T-helper 1 cell (primary cell): ENCODE data around the gene TBC1D3B.
"Not testable (repeated sequence)": the region's sequence is repeated elsewhere in the genome, so short reads cannot be mapped to it uniquely, and the experiment has no call there.

Experiments used
- DNase-seq, 5 donors: peaks; one replicate each; pipeline ENCODE4 v3.0.0-alpha.2; 2012 to 2020
- total RNA-seq, 4 donors: gene quantifications; one replicate each; lab custom pipeline; 2026; lab: John Stamatoyannopoulos, UW

Gene TBC1D3B
- 0 to 0.15 (median 0) reads per million in 4 donors for total RNA-seq

DNA sequence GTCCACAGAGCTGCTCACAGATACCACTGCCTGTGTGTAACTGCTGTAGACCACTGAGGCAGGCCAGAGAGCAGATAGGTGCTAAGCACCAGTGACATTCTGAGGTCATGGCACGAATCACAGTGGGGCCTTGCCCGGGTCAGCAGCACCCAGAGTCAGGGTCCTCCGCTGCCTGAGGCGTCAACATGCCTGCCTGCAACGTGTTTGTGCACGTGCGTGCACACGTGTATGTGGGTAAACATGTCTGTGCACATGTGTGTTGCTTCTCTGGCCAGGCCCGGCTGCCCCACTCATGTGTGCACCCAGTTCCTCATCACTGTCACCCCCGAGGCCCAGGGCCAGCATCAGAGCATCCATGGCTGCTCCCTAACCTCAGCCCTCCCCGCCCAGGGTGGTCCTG lies at the start of gene TBC1D3B:
Gene TBC1D3B, minus strand, starts transcription at position 101 of the 400 bp plus-strand sequence. CDS start 1,586 bp downstream, outside the sequence.
- not testable (repeated sequence) for DNase-seq

DNA sequence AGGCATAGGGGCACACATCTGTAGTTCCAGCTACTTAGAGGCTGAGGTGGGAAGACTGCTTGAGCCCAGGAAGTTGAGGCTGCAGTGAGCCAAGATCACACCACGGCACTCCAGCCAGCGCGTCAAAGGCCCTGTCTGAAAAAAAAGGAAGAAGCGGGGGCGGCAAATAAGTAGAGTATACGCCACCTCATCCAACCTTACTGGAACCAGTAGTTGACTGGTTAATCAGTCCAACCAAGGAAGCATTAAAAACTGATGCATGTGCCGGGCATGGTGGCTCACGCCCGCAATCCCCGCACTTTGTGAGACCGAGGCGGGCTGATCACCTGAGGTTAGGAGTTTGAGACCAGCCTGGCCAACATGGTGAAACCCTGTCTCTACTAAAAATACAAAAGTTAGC lies 46.5 kb upstream of the TBC1D3B start:
- not testable (repeated sequence) for DNase-seq

DNA sequence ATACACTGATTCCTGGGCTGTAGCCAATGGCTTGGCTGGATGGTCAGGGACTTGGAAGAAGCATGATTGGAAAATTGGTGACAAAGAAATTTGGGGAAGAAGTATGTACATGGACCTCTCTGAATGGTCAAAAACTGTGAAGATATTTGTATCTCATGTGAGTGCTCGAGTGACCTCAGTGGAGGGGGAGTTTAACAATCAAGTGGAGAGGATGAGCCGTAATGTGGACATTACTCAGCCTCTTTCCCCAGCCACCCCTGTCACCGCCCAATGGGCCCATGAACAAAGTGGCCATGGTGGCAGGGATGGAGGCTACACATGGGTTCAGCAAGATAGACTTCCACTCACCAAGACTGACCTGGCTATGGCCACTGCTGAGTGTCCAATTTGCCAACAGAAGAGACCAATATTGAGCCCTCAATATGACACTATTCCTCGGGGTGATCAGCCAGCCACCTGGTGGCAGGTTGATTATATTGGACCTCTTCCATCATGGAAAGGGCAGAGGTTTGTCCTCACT lies 45.2 kb upstream of the TBC1D3B start:
- DNase-seq: not testable (repeated sequence)

DNA sequence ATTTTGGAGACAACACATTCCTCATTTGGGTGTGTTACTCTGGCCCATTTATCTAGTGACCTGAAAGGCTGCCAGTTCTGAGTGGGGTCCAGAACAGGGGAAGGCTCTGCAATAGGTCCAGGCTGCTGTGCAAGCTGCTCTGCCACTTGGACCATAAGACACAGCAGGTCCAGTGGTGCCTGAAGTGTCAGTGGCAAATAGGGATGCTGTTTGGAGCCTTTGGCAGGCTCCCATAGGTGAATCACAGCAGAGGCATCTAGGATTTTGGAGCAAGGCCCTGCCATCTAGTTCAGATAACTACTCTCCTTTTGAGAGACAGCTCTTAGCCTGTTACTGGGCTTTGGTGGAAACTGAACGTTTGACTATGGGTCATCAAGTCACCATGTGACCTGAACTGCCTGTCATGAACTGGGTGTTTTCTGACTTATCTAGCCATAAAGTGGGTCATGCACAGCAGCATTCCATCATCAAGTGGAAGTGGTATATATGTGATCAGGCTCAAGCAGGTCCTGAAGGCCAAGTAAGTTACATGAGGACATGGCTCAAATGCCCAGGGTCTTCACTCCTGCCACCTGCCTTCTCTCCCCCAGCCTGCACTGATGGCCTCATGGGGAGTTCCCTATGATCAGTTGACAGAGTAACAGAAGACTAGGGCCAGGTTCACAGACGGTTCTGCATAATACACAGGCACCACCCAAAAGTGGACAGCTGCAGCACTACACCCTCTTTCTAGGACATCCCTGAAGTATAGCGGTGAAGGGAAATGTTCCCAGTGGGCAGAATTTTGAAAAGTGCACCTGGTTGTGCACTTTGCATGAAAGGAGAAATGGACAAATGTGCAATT lies 44.5 kb upstream of the TBC1D3B start:
- DNase-seq: not testable (repeated sequence)

DNA sequence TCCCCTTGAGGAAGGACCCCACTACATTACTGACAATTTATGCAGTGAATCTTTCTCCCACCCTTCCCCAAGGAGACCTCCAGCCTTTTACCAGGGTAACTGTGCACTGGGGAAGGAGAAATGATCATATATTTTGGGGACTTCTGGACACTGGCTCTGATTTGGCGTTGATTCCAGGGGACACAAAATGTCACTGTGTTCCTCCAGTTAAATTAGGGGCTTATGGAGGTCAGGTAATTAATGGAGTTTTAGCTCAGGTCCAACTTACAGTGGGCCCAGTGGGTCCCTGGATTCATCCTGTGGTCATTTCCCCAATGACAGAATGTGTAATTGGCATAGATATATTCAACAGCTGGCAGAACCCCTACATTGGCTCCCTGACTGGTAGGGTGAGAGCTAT lies 43.1 kb upstream of the TBC1D3B start:
- DNase-seq: not testable (repeated sequence)

- not testable (repeated sequence) for DNase-seq
Measured at GRCh38 chr17:36215406-36216308, 39.2 kb upstream of the TBC1D3B start.

GRCh38 chr17:36214918-36215317 lies 38.5 kb upstream of the TBC1D3B start:
- DNase-seq: no peak

- DNase-seq: no peak
Measured at GRCh38 chr17:36213695-36214094, 37.3 kb upstream of the TBC1D3B start.

GRCh38 chr17:36212966-36213365 lies 36.5 kb upstream of the TBC1D3B start:
- no peak for DNase-seq

GRCh38 chr17:36212272-36212605 lies 35.8 kb upstream of the TBC1D3B start:
- DNase-seq: no peak

- not testable (repeated sequence) for DNase-seq
Measured at GRCh38 chr17:36211484-36212271, 35.2 kb upstream of the TBC1D3B start.

DNA sequence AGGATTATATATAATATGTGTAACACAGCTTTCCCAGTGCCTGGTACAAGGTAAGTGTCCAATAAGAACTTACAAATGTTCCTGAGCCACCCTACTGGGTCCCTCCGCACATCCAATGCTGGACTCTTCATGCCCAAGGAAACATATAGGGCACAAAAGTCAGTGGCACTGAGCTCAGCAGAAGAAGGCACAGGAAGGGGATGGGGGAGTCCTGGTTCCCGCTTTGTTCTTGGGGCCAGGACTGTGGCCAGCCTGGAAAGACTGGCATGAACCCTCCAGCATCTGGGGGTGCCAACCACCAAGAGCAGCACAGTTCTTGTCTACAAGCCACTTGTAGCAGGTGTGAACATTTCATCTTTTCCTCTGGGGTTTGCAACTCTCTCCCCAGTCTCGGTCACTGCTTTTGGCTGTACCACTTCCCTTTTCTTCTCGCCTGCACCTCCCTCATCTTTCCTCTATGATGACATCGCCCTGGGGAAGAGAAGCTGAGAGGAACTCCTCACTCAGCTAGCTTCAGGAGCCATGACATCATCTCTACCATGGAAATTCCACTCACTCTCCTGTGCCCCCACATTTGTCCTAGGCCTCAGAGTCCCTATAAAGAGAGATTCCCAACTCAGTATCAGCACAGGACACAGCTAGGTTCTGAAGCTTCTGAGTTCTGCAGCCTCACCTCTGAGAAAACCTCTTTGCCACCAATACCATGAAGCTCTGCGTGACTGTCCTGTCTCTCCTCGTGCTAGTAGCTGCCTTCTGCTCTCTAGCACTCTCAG lies 34.2 kb upstream of the TBC1D3B start, which contains the start of gene CCL4L2:
Gene CCL4L2, plus strand, starts transcription at position 625 of the 773 bp plus-strand sequence.
- DNase-seq: not testable (repeated sequence)

- no peak for DNase-seq
Measured at GRCh38 chr17:36209575-36209974, 33.1 kb upstream of the TBC1D3B start.

DNA sequence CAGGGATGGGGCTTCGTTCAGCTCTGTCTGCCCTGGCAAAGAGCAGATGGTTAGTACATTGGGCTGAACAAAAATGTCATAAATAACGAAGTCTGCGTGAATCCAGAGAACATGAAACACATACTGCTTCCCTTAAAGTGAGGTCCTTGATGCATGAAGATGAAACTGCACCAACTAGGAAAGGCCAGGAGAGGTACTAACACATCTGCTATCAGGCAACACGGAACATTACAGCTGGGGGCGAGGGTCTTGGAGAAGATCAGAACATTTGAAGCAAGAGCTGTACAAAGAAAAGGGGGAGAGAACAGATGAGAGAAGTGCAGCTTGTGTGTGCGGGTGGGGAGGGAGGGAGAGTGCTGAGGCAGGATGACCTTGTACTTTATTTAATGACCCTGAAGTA lies 30.9 kb upstream of the TBC1D3B start:
- DNase-seq: not testable (repeated sequence)

- not testable (repeated sequence) for DNase-seq
Measured at GRCh38 chr17:36206486-36206821, 30.0 kb upstream of the TBC1D3B start.

GRCh38 chr17:36205637-36206485 lies 29.4 kb upstream of the TBC1D3B start:
- no peak for DNase-seq

- DNase-seq: no peak
Measured at GRCh38 chr17:36204724-36205500, 28.5 kb upstream of the TBC1D3B start.

DNA sequence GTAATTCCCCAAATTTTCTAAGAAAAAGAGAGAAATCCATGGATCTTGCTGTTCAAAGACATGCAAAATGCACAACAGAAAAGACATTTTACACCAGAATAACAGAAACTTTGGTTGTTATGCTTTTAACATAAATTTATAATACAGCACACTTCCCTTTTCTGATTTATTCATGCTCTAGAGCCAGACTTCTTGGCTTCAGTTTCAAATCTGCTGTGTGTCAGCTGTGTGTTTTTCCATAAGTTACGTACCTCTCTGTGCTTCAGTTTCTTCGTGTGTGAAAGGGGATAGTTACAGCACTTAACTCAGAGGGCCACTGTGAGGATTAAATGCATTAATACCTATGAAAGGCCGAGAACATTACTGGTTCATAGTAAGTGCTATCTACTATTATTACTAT lies 26.9 kb upstream of the TBC1D3B start:
- no peak for DNase-seq

DNA sequence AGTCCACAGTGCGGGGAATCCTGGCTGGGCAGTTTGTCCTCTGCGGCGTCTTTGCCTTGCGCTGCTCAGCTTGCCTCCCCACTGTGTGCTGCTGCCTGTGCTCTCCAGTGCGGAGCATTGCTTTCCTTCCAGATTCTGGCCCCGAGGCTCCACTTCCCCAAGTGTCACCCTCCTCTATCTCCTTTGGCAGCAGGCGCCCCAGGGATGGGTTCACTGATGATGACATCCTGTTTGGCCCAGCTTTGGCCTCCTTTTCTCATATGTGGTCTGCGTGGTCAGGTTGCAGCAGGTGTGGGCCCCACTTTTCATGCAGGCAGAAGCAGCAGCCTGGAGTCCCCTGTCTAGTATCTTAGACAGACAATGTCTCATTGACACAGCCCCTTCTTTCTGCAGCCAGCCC lies 25.1 kb upstream of the TBC1D3B start:
- not testable (repeated sequence) for DNase-seq

- DNase-seq: not testable (repeated sequence)
Measured at GRCh38 chr17:36201102-36201501, 24.7 kb upstream of the TBC1D3B start.
